22Rv1 (cell line): ENCODE measurements around the gene PRR5.
"Not testable (repeated sequence)": the region's sequence is repeated elsewhere in the genome, so short reads cannot be mapped to it uniquely, and the experiment has no call there.

Experiments
- H3K27ac ChIP-seq: fragments of 450-650 bp; 2 replicates; pipeline ENCODE4 v1.5.1; 2017
- CTCF ChIP-seq: fragments of 450-650 bp; IDR thresholded peaks from 2 replicates; pipeline ENCODE4 v1.5.1; 2017; ENCODE audit warnings: mild to moderate bottlenecking
- ZFX ChIP-seq: fragments of 450-650 bp; IDR thresholded peaks from 2 replicates; pipeline ENCODE4 v1.6.1; 2017; ENCODE audit warnings: antibody characterized with exemption, borderline replicate concordance

The PRR5 gene

GRCh38 chr22:44738347-44738715, 36.3 kb downstream of the PRR5 start:
- TF ChIP-seq ZFX (no peak), CTCF (no peak)
- no peak overlapping the region for H3K27ac ChIP-seq

GRCh38 chr22:44739024-44739423, 37.0 kb downstream of the PRR5 start:
- TF ChIP-seq CTCF (no peak), ZFX (no peak)
- no peak overlapping the region for H3K27ac ChIP-seq

GRCh38 chr22:44739666-44740065, 37.7 kb downstream of the PRR5 start:
- not testable (repeated sequence) for H3K27ac ChIP-seq

GRCh38 chr22:44740307-44740706, 38.3 kb downstream of the PRR5 start:
- TF ChIP-seq ZFX (no peak), CTCF (no peak)
- no peak overlapping the region for H3K27ac ChIP-seq

GRCh38 chr22:44741929-44742328, 39.9 kb downstream of the PRR5 start:
- TF ChIP-seq ZFX (no peak), CTCF (no peak)
- peak overlapping the region; percentile 22; the same call in 1 of the 2 replicates for H3K27ac ChIP-seq

GRCh38 chr22:44743247-44743646, 41.2 kb downstream of the PRR5 start:
- no peak for TF ChIP-seq CTCF
- no peak for TF ChIP-seq ZFX

GRCh38 chr22:44743804-44744211, 41.8 kb downstream of the PRR5 start:
- H3K27ac ChIP-seq: no peak overlapping the region
- TF ChIP-seq ZFX: no peak
- no peak for TF ChIP-seq CTCF

More at GRCh38 chr22:44743247-44743646, 41.2 kb downstream of the PRR5 start:
- H3K27ac ChIP-seq: no peak overlapping the region
